Activated CD4-positive, alpha-beta T cell treated with anti-CD3 and anti-CD28 coated beads, Interleukin-2, amount 50 U/mL, for 24 hours (primary cell): ENCODE results near the gene SCAMP5.

Experiments
- DNase-seq, 2 donors: peaks; one replicate each; pipeline ENCODE4 v3.0.0-alpha.2; 2020; ENCODE audit warnings: low read depth in 1 of 2, low spot score in 1 of 2

SCAMP5 gene

GRCh38 chr15:75044258-75044878 is 49.0 kb downstream of the SCAMP5 start:
- no peak for DNase-seq

- DNase-seq, result no peak
Observed at GRCh38 chr15:75045332-75046015, 50.1 kb downstream of the SCAMP5 start.

- DNase-seq, result no peak
Observed at GRCh38 chr15:75048394-75048793, 53.0 kb downstream of the SCAMP5 start.

- DNase-seq, result no peak
Observed at GRCh38 chr15:75049392-75049791, 54.0 kb downstream of the SCAMP5 start.

GRCh38 chr15:75050283-75050682 is 54.9 kb downstream of the SCAMP5 start:
- no peak for DNase-seq

GRCh38 chr15:75051191-75051608 is 55.8 kb downstream of the SCAMP5 start:
- DNase-seq, result no peak

GRCh38 chr15:75051711-75052110 is 56.3 kb downstream of the SCAMP5 start:
- no peak for DNase-seq

- no peak for DNase-seq
Observed at GRCh38 chr15:75052972-75053747, 57.8 kb downstream of the SCAMP5 start.

GRCh38 chr15:75053748-75054125 is 58.4 kb downstream of the SCAMP5 start:
- DNase-seq, result no peak

- DNase-seq, result no peak
Observed at GRCh38 chr15:75054172-75054897, 59.0 kb downstream of the SCAMP5 start.

- no peak for DNase-seq
Observed at GRCh38 chr15:75056036-75056435, 60.7 kb downstream of the SCAMP5 start.

GRCh38 chr15:75058127-75058905 is 63.0 kb downstream of the SCAMP5 start:
- DNase-seq, result no peak

- no peak for DNase-seq
Observed at GRCh38 chr15:75059607-75060006, 64.2 kb downstream of the SCAMP5 start.

GRCh38 chr15:75061272-75061671 is 65.9 kb downstream of the SCAMP5 start:
- DNase-seq, result no peak

GRCh38 chr15:75062706-75063105 is 67.3 kb downstream of the SCAMP5 start:
- no peak for DNase-seq

- DNase-seq, result no peak
Observed at GRCh38 chr15:75063338-75063737, 68.0 kb downstream of the SCAMP5 start.

GRCh38 chr15:75063889-75064288 is 68.5 kb downstream of the SCAMP5 start:
- no peak for DNase-seq

- DNase-seq, result no peak
Observed at GRCh38 chr15:75064846-75065245, 69.5 kb downstream of the SCAMP5 start.

GRCh38 chr15:75065467-75065850 is 70.1 kb downstream of the SCAMP5 start:
- no peak for DNase-seq

GRCh38 chr15:75065851-75066509 is 70.6 kb downstream of the SCAMP5 start:
- no peak for DNase-seq
